Ecto neural progenitor cell (in vitro differentiated cells): ENCODE data around the gene ANKMY1.

Experiments
- DNase-seq: peaks from one replicate; pipeline ENCODE4 v3.0.0-alpha.2; 2018; ENCODE audit warnings: low spot score

The ANKMY1 gene

DNA sequence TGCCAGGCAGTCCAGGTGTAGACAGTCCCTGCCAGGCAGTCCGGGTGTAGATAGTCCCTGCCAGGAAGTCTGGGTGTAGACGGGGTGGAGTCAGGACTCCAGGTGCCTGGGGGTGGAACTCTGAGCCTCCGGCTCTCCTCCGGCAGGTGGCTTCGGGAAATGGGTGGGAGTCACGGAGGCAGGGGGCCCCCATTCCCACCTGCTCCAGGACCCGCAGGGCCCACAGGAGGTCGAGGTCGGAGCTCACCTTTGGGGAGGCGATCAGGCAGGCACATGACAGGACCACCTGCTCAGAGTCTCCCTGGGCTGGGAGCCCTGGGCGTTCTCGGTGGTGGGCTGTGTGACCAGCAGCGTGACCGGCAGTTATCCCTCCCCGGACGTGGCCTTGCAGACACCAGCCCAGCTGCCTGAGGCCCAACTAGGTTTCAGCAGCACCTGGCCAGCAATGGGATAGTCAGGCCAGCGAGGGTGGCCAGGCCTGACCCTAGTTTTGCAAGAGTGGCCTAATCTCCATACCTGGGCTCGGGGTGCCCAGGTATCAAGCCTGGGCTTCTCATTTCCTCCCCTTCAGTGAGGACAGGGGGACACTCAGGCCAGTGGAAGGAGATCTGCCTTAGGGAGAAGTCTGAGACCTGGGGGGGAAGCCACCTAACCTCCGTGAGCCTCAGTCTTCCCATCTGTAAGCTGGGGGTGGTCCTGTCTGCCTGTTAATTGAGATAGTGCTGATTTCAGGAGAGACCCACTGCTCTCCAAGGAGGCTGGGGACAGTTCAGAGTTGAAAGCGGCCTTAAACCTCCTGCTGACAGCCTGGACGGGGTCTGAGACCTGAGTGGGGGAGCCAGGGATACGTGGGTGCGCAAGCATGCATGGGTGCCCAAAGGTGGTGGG is 109.2 kb downstream of the ANKMY1 start:
- DNase-seq = no peak

DNA sequence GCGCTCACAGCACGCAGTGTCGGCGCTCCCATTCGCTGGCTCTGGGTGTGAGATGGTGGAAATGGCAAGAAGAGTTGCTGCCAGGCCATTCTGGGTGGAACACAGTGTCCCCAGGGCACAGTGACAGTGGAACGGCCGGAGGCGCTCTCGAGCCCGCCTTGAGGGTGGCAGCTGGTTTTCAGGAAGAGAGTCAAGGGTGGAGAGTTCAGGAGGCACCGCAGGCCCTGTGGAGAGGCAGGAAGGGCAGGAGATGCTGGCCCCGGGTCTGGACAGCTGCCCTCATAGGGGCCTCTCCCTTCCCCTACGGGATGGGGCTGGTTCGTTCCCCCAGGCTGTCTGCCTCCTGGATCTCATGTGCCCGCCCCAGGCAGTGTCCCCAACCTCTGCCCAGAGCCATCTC is 109.9 kb downstream of the ANKMY1 start:
- DNase-seq = no peak

DNA sequence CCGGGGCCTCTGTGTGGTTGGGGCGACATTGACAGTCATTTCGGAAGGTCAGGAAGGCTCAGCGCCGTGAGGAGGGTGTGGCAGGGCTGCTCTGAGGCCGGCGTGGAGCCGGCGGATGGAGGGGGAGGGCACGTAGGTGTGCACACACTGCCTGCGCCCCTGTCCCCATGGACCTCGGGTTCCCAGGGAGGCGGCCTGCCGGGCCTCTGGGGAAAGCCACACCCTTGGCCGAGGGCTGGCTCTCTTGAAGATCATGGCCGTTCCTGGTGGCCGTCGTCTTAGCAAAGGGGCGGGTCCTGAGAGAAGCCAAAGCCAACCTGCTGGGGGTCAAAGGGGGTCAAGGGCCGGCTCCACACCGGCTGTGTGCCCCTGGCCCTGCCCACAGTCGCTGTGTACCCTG is 110.5 kb downstream of the ANKMY1 start:
- DNase-seq = no peak

DNA sequence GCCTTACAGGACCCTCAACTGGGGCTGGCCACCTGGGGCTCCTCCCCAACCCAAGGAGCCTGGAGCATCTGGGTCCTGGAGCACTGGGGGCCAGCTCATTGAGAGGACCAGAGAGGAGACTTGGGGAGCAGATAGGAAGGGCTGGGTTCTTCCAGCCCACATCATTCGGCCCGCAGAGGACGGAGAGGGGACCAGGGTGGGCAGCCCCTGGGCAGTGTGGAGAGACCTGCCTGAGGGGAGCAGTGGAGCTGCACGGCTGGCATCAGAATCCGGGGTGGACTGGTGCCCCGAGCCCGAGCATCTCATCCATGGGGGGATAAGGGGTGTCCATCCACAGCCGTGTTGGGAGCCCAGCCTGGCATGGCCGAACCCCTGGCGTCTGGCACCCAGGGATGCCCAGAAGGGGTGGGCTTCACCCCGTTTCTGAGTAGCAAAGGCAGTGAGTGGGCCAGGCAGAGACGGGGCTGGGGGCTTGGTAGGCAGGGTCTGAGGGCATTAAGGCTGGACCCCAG is 111.1 kb downstream of the ANKMY1 start:
- no peak for DNase-seq

DNA sequence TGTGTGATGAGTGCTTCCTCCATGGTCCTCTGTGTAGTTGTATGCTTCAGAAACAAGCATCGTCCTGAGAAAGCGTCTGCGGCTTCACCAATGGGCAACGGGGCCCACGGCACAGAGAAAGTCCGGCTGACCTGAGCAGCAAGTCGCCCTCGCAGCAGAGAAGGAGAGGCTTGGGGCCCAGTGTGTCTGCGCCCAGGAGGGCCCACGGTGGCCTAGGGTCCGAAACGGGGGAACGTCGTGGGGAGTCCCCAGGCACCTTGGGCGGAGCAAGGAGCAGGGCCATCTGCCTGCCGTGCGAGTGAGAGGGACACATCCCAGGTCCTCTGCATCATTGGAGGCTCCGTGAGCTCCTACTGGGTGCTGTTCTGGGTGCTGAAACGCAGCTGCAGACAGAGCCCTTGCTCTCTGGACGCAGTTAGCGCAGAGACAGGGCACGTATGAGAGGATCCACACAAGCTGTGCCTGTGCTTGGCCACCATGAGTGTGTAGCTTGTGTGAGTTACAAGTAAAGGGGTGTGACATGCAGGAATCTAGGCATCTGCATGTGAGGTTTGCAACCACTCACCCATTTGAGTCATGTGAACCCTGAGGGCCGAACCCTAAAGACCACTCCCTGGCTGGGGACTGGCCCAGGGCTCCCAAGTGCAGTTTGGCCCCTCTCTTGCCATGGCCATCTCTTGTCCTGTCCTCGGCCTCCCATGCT is 111.7 kb downstream of the ANKMY1 start:
- DNase-seq = no peak

DNA sequence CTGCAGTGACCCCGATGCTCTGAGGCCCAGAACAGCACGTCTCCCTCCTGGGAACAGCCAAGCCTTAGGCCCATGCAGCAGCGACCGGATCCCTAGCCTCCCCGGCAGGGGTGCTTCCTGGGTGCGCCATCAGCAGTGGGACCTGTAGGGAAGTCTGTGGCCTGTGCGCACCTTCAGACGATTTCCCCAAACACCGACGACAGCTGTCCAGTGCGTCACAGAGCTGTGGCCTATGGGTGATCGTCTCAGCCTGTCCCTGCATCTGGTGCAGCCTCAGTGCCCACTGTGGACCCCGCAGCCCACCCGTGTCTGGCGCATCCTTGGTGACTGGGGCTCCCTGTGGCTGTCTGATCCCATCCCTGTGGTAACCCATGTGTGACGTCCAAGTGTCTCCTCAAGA is 113.3 kb downstream of the ANKMY1 start:
- no peak for DNase-seq

DNA sequence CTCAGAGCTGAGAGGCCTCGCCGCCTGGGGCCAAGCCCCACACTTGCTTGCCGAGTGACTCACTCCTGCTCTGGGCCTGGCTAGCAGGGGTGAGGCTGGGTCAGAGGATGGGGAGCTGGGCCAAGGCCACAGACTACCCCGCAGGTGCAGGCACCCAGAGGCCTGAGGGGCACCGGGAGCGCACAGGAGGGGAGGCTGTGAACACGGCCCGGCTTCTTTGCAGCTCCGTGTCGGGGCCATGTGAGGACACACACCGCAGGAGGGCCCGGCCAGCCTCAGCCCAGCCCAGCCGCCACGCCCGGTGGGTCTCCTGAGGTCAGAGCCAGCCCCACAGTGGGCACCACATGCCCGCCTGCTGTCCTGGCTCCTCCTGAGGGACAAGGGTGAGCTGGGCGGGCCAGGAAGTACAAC is 113.9 kb downstream of the ANKMY1 start:
- DNase-seq = no peak

DNA sequence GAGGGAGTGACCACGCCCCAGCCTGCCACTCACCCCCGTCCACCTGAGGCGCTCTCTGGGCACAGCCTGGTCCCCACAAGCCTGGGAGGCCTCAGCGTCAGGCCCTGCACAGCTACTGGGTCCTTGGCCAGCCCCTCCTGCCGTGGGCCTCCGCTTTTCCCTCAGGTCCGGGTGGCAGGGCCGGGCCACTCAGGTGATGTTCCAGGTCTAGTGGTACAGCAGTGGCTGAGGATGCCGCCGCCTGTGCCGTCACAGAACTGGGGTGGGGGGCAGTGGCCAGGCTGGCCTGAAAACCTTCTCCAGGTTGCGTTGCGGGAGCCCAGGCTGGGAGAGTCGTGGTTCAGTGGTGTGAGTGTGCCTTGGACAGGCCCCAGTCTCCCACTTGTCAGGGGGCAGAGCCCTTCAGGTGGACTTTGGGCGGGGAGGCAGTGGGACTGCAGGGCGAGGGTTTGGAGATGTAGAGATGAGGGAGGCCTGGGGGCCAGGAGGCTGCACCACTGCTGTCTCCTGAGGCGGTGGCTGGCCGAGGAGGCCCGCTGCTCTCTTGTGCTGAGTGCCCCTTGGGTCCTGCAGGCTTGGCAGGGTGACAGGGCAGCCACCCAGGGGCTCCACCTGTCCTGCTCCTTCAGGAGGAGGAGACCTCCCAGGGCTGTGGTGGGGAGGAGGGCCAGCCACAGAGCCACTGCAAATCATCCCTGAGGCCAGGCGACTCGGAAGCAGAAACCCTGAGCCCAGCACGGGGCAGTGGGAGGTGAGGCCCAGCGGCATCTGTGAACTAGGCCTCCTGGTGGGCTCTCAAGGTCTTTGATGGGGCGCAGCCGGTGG is 114.7 kb downstream of the ANKMY1 start:
- DNase-seq = no peak

DNA sequence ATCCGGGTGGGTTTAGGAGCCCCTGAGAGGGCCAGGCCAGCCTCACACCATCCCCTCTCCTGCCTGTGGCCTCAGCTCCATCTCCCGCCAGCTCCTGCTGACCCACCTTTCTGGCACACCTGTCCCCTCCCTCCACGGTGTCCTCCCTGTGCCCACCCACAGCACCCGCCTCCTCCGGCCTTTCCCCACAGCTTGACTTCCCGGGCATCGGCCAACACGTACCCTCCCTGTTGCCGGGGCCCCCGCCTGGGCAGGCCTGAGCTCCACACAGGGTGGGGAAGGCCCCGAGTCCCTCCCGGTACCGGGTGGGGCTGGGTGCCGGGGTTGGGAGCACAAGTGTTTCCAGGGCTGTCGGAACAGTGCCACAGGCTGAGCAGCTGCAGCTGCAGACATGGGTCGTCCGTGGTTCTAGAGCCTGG is 115.8 kb downstream of the ANKMY1 start:
- DNase-seq = no peak

DNA sequence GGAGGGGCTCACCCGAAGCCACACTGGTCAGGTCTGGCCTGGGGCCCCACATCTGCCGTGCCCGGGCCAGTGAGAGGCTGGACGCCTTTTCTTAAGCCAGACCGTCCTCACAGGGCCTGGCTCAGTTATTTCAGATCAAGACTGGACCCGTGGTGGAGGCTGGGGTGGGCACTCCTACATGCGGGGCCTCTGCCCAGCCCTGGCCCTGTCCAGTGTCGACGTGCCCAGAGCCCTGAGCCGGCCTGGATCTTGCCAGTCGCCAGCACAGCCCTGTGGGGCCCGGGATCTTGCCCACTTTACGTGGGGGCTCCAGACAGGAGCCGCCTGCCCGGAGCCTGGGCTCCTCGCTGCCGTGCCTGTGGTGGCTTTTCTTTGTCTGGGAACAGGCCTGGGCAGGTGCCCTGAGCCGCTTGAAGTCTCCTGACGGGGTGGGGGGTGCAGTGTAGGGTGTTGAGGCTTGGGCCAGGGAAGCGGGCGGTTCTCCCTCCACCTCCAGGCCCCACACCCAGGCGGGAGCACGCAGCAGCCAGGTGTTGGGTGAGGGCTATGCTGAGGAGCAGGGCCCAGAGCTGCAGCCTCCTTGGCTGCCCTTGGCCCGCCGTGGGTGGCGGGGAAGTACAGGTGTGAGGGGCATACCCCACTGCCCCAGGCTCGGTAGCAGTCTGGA is 116.3 kb downstream of the ANKMY1 start:
- DNase-seq = no peak

DNA sequence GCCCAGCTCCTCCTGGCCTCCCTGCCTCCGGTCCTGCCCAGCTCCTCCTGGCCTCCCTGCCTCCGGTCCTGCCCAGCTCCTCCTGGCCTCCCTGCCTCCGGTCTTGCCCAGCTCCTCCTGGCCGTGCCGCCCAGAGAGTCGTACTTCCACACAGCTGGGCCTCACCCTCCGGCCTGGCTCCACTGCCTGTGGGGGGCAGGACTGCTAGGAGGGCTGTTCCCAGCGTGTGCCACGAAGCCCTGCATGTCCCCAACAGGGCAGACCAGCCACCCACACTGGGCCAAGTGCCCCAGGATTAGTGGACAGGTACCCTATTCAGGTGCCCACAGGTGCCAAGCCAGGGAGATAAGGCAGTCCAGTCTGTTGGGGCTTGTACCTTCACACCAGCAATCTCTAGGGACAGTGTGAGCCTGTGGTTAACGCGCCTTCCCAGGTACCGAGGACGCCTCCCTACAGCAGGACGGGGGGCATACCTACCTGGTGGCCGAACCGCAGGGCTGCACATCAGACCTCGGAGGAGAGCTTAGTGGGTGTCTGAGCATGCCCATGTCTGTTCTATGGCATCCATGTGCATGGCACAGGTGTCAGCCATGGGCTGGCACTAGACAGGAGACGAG is 117.0 kb downstream of the ANKMY1 start:
- no peak for DNase-seq

DNA sequence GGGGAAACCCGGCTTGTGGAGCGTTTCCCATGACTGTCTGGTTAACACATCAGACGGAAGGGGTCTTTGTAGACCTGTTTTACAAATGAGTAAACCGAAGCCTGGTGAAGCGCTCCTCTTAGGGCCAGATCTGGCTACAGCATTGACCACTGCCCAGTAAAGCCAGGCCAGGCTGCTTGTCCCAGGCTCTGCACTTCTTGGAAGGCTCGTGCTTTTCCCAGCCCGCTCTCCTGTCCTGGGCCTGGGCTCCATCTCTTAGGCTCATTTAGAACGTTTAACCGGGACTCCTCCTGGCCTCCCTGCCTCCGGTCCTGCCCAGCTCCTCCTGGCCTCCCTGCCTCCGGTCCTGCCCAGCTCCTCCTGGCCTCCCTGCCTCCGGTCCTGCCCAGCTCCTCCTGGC is 117.5 kb downstream of the ANKMY1 start:
- no peak for DNase-seq

DNA sequence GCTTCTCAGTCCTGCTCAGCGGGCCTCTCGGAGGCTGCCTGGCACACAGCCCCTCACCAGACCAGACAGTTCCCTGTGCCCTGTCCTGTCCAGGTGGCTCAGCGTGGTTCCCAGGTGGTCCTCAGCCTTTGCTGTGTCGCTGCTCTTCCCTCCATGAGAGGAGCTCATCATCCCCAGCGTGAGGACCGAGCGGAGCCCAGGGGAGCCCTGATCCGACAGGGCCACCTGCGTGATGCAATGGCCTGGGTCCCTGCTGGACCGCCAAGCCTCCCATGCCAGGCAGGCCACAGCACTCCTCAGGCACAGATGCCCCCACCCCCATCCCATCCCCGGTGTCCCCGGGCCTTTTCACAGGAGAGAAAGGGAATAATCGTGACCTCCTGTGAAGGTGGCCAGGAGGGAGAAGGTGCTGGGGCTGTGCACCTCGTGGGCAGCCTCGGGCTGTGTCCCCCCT is 118.1 kb downstream of the ANKMY1 start:
- DNase-seq = no peak

DNA sequence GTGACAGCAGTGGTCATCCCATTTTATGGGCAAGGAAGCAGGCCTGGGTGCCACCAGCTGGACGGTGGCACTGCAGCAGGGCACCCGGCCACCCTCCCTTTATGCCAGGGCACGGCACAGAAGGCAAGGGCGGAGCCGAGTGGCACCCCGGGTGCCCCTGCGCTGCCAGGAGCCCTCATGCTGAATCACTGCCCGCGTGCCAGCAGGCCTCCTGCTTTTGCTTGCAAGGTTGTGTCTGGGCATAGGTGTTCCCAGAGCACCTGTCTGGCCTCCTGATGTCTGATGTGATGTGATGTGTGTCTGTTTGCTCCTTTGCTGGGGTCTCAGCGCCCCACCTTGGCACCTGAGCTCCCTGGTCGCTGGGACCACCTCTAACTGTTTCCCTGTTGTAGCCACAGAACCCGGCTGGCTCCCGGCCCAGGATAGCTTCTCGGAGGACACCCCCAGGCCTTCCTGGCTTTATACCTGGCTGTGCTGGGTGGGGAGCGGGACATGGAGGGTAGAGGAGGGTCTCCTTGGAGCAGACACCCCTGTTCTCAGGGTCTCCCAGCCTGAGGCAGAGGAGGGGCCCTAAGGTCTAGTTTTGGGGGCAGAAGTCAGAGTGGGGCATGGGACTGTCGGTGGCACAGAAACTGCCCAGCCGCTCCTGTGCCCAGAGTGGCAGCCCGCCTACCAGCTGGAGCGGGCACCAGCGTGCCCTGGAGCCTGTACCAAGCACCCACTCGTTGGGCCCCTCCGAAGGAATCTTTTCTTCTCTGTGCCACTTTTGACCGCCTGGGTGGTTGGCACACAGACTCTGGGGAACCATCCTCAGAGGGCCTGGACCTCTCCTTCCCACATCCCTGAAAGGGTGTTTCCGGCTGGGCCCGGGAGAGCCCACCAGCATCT is 118.7 kb downstream of the ANKMY1 start:
- no peak for DNase-seq

DNA sequence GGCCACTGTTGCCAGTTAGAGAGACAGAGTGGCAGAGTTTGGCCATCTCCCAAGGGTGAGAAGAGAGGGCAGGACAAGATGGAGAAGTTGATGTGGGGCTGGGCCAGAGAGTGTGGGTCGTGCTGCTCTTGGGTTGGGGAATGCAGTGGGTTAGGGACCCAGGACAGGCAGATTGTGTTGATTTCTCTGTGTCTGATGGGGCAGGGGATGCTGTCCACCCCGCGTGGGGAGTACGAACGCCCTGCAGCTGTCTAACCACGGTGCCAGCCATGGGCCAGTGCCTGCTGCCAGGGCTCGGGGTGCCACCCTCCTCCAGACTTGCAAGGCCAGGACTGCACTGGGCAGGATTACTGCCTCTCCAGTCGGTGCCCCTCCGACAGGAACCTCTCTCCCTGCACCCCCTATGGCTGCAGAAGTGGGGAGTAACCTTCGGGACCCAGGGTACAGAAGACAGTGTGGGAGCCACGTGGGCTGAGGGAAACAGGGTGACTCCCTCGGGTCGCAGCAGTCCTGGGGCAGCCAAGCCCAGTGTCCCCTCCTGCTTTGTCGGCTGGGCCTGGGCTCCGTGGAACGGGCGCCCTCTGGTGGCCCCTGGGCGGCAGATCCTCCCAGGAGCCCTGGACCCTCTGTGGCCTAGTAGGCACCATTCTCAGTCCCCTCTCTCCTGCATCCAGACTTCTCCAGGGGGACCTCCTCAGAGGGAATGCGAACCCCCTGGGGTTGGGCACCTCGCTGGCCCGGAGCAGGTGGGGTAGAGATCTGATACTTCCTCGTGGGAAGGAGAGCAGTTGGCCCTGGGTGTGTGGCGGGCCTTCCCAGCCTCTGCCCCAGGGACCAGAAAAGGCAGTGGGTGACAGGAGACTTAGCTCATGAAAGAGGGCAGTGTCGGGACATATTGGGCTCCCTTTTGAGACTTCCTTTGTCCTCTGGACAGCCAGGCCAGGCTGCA is 119.7 kb downstream of the ANKMY1 start:
- peak; percentile 87 for DNase-seq

DNA sequence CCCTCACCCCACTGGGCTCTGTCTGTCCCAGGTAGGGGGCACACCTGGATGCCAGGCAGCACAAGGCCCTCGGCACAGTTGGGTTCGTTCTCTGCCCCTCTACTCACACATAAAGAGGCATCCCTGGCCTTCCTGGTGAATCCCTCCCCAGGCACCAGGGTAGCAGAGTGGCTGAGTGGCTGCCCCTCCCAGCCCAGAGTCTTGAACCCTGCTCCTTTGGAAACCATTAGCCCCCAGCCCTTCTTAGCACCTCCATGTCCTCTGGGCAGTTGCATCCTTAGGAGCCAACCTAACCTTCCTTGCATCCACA is 120.3 kb downstream of the ANKMY1 start:
- no peak for DNase-seq

DNA sequence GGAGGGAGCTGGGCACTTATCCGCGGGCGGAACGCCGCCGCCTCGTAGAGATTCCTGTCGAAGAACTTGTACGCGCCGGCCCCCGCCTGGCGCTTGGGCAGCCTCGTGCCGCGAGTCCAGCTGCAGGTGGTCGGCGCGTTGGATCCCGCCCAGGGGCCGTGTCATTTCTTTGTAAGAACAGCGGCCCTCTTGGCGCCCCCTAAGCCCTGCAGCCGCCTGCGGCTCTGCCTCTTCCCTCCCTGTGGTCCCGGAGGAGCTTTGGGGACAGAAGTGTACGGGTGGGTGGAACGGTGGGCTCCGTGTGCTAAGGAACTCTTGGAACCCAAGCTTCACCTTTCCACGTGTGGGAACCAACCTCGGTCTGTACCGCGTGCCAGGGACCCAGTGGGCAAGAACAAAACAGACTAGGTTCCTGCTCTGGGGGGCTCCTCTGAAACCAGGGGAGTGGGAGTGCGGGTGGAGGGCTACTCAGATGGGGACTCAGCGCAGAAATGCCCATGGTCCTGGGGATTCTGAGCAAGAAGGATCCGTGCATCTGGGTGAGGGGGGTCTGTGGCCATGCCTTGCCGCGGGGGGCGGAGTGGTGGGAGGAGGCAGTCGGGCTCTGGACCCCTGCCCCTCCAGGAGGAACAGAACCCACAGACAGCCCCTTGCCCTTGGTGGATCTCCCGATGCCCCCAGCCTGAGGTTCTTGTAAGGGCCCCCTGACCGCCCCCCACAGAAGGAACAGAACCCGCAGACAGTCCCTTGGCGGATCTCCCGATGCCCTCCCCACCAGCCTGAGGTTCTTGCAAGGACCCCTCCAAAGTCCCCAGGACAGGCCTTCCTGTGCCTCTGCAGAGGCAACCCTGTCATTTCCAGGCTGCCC is 120.9 kb downstream of the ANKMY1 start:
- no peak for DNase-seq

DNA sequence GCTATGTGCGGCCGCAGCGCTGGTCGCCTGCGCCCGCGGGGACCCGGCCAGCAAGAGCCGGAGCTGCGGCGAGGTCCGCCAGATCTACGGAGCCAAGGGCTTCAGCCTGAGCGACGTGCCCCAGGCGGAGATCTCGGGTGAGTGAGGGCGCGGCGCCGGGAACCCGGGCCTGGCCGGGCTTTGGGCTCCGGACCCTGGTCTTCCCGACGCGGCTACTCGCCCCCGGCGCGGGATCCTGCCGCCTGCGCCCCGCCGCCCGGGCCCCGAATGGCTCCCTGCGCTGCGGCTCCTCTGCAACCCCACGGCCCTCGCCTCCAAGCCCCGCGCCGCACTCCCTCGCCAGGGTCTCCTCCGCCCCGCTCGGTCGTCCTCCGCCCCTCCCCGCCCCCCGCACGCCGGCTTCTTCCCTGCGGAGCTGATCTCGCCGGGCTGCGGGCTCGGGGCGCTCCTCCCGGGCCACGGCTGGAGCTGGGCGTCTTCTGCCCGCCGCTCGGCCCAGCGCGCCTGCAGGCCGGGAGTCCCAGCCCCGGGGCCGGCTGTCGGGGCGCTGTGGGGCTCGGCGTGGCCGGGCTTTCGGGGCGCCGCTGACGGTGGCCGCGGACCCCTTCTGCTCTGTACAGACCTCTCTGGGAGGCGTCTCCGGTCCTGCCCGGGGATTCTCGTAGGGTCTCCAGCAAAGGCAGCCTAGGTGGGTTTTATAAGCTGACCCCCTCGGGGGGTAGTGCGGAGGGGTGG is 121.7 kb downstream of the ANKMY1 start:
- DNase-seq = no peak
